Activated CD8-positive, alpha-beta T cell treated with anti-CD3 and anti-CD28 coated beads for 36 hours (primary cell): ENCODE measurements around the gene MYOM3. TPM values are rescaled to one million over a fixed set of nuclear protein-coding genes. Genes with fewer than 3 reads are reported as not detected.

ENCODE experiments used
- ATAC-seq: fragments of 200-7000 bp; cut with Tn5 transposase; one replicate; pipeline ENCODE4 v1.10.0; 2021; ENCODE audit warnings: mild to moderate bottlenecking, moderate library complexity
- CTCF ChIA-PET: fragments of 350-600 bp; sonication (Branson Sonifier 250); formaldehyde crosslinking; loops from one replicate; lab custom pipeline; 2021; ENCODE audit warnings: antibody characterized with exemption; lab: Charles Lee
- POLR2A ChIA-PET: fragments of 350-600 bp; sonication (Branson Sonifier 250); formaldehyde crosslinking; loops from one replicate; lab custom pipeline; 2021; ENCODE audit warnings: antibody characterized with exemption; lab: Charles Lee
- DNase-seq: peaks from one replicate; pipeline ENCODE4 v3.0.0-alpha.2; 2020
- H3K27ac Mint-ChIP-seq: one replicate; pipeline ENCODE4 v1.8.0; 2021; ENCODE audit warnings: mild to moderate bottlenecking, mixed read lengths
- H3K27me3 Mint-ChIP-seq: one replicate; pipeline ENCODE4 v1.8.0; 2021; ENCODE audit warnings: mixed read lengths
- H3K36me3 Mint-ChIP-seq: one replicate; pipeline ENCODE4 v1.8.0; 2021; ENCODE audit warnings: low read depth, mixed read lengths
- H3K4me1 Mint-ChIP-seq: one replicate; pipeline ENCODE4 v1.8.0; 2021; ENCODE audit warnings: low read depth, mixed read lengths
- H3K4me3 Mint-ChIP-seq: one replicate; pipeline ENCODE4 v1.8.0; 2021; ENCODE audit warnings: mild to moderate bottlenecking, moderate library complexity, mixed read lengths
- H3K9me3 Mint-ChIP-seq: one replicate; pipeline ENCODE4 v1.8.0; 2021; ENCODE audit warnings: mixed read lengths
- CTCF ChIP-seq: fragments of 200-600 bp; IDR thresholded peaks from one replicate; pipeline ENCODE4 v1.8.0; 2022; ENCODE audit warnings: antibody characterized with exemption, mild to moderate bottlenecking
- intact Hi-C: fragments of 100-400 bp; cut with micrococcal nuclease; formaldehyde crosslinking; loops from one replicate; pipeline ENCODE4 v1.10.0; 2022
- total RNA-seq, 2 experiments: library from RNA; stranded (reverse); gene quantifications; one replicate each; pipeline ENCODE4 v1.2.3, GENCODE V29; 2021

The MYOM3 gene
- total RNA-seq, 2 experiments from 2014 or later: not detected

GRCh38 chr1:24111262-24111995, 506 bp downstream of the MYOM3 start:
- Mint-ChIP-seq H3K27ac (no peak overlapping the region), H3K4me3 (no peak overlapping the region), H3K27me3 (peaks cover 15% of the 10 kb centered on the region), H3K36me3 (no peaks in the 10 kb centered on the region), H3K4me1 (peaks cover 5% of the 10 kb centered on the region), H3K9me3 (no peaks in the 10 kb centered on the region)
- intact Hi-C loops: no loop called here
- DNase-seq (no peak), ATAC-seq (no peak)
- POLR2A ChIA-PET: interaction anchor here (0.5 to 0.7 kb wide), 2 partner anchors 106 to 143 kb away, joined by 3 read pairs; no protein-coding TSS in a partner anchor
- TF ChIP-seq CTCF: no peak
- CTCF ChIA-PET: interaction anchor here (1.0 to 2.7 kb wide), 4 partner anchors 14 to 476 kb away, joined by 3 to 19 read pairs (median 5); no protein-coding TSS in a partner anchor

GRCh38 chr1:24110642-24111261, 1.2 kb downstream of the MYOM3 start:
- ChIA-PET CTCF (interaction anchor here (1.3 kb wide), 1 partner anchor 39 kb away, joined by 4 read pairs; no protein-coding TSS in a partner anchor), POLR2A (interaction anchor here (0.5 to 0.7 kb wide), 2 partner anchors 106 to 143 kb away, joined by 3 read pairs; no protein-coding TSS in a partner anchor)
- no peak for TF ChIP-seq CTCF
- H3K27me3 Mint-ChIP-seq: peaks cover 14% of the 10 kb centered on the region
- H3K4me3 Mint-ChIP-seq: no peak overlapping the region
- DNase-seq: no peak
- no peaks in the 10 kb centered on the region for H3K9me3 Mint-ChIP-seq
- H3K4me1 Mint-ChIP-seq: peaks cover 5% of the 10 kb centered on the region
- intact Hi-C loops: no loop called here
- no peak for ATAC-seq
- no peak overlapping the region for H3K27ac Mint-ChIP-seq
- H3K36me3 Mint-ChIP-seq: no peaks in the 10 kb centered on the region

- ChIA-PET CTCF (interaction anchor here (1.3 kb wide), 1 partner anchor 38 kb away, joined by 4 read pairs; no protein-coding TSS in a partner anchor), POLR2A (interaction anchor here (1.3 kb wide), 1 partner anchor 12 kb away, joined by 4 read pairs; no protein-coding TSS in a partner anchor)
- Mint-ChIP-seq H3K27me3 (peaks cover 14% of the 10 kb centered on the region), H3K4me1 (peaks cover 5% of the 10 kb centered on the region), H3K4me3 (no peak overlapping the region), H3K27ac (no peak overlapping the region), H3K9me3 (no peaks in the 10 kb centered on the region), H3K36me3 (no peaks in the 10 kb centered on the region)
- intact Hi-C loops: no loop called here
- no peak for ATAC-seq
- peak; percentile 11 for DNase-seq
- TF ChIP-seq CTCF: no peak
Measured at GRCh38 chr1:24109686-24110475, 2.1 kb downstream of the MYOM3 start.

GRCh38 chr1:24109166-24109483, 2.8 kb downstream of the MYOM3 start:
- CTCF ChIA-PET: no interaction called here

More at GRCh38 chr1:24109166-24109483, 2.8 kb downstream of the MYOM3 start:
- H3K4me3 Mint-ChIP-seq: no peak overlapping the region
- H3K27me3 Mint-ChIP-seq: peaks cover 11% of the 10 kb centered on the region
- ATAC-seq: no peak
- DNase-seq: no peak
- no peak overlapping the region for H3K27ac Mint-ChIP-seq
- intact Hi-C loops: no loop called here
- no peaks in the 10 kb centered on the region for H3K9me3 Mint-ChIP-seq
- no peak for TF ChIP-seq CTCF
- POLR2A ChIA-PET: interaction anchor here (1.3 kb wide), 1 partner anchor 12 kb away, joined by 4 read pairs; no protein-coding TSS in a partner anchor
- H3K36me3 Mint-ChIP-seq: no peaks in the 10 kb centered on the region
- peaks cover 5% of the 10 kb centered on the region for H3K4me1 Mint-ChIP-seq
